WTC11 (cell line): Measurements from ENCODE around the gene PHKG2.

ENCODE experiments used
- CREM ChIP-seq: sonication (generic); formaldehyde crosslinking; IDR thresholded peaks from 2 replicates; pipeline ENCODE4 v1.8.1; 2022; ENCODE audit warnings: mild to moderate bottlenecking, missing genetic modification reagents, moderate library complexity
- NFYB ChIP-seq: sonication (generic); formaldehyde crosslinking; conservative IDR thresholded peaks from 2 replicates; pipeline ENCODE4 v1.8.0; 2022; ENCODE audit warnings: low read depth, missing genetic modification reagents
- STAT6 ChIP-seq: sonication (generic); formaldehyde crosslinking; conservative IDR thresholded peaks from 2 replicates; pipeline ENCODE4 v1.8.1; 2023; ENCODE audit warnings: mild to moderate bottlenecking, low read depth, missing genetic modification reagents, moderate library complexity
- ZSCAN18 ChIP-seq: fragments of 250-450 bp; sonication (Bioruptor Pico); IDR thresholded peaks from 2 replicates; pipeline ENCODE4 v2.1.2; 2022; ENCODE audit warnings: mild to moderate bottlenecking, moderate library complexity
- TF ChIP-seq, protein P1 (sequence below): fragments of 200-600 bp; IDR thresholded peaks from 2 replicates; pipeline ENCODE4 v1.8.0; 2022; ENCODE audit warnings: antibody characterized with exemption

DNA sequence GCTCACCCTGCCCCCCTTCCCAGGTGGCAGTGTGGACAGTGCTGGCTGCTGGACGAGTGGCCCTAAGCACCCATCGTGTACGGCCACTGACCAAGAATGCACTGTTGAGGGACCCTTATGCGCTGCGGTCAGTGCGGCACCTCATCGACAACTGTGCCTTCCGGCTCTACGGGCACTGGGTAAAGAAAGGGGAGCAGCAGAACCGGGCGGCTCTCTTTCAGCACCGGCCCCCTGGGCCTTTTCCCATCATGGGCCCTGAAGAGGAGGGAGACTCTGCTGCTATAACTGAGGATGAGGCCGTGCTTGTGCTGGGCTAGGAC, 8.5 kb downstream of the PHKG2 start:
- no peak for TF ChIP-seq ZSCAN18 (CRISPR knock-in tag)
- no peak for TF ChIP-seq CREM (CRISPR knock-in tag)
- no peak for TF ChIP-seq NFYB
- TF ChIP-seq, protein P1, sequence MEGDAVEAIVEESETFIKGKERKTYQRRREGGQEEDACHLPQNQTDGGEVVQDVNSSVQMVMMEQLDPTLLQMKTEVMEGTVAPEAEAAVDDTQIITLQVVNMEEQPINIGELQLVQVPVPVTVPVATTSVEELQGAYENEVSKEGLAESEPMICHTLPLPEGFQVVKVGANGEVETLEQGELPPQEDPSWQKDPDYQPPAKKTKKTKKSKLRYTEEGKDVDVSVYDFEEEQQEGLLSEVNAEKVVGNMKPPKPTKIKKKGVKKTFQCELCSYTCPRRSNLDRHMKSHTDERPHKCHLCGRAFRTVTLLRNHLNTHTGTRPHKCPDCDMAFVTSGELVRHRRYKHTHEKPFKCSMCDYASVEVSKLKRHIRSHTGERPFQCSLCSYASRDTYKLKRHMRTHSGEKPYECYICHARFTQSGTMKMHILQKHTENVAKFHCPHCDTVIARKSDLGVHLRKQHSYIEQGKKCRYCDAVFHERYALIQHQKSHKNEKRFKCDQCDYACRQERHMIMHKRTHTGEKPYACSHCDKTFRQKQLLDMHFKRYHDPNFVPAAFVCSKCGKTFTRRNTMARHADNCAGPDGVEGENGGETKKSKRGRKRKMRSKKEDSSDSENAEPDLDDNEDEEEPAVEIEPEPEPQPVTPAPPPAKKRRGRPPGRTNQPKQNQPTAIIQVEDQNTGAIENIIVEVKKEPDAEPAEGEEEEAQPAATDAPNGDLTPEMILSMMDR: no peak
- TF ChIP-seq STAT6 (CRISPR knock-in tag): no peak
